WTC11 (cell line): ENCODE results near the gene TPK1.

ENCODE experiments used
- NR3C1 ChIP-seq: sonication (generic); formaldehyde crosslinking; conservative IDR thresholded peaks from 2 replicates; pipeline ENCODE4 v1.8.1; 2023; ENCODE audit warnings: low read depth, mild to moderate bottlenecking, missing genetic modification reagents
- ZBTB21 ChIP-seq: sonication (generic); formaldehyde crosslinking; IDR thresholded peaks from 2 replicates; pipeline ENCODE4 v1.8.1; 2023; ENCODE audit warnings: mild to moderate bottlenecking, missing genetic modification reagents, borderline replicate concordance
- TF ChIP-seq, protein P1 (sequence below): fragments of 200-600 bp; IDR thresholded peaks from 2 replicates; pipeline ENCODE4 v1.8.0; 2022; ENCODE audit warnings: antibody characterized with exemption

DNA sequence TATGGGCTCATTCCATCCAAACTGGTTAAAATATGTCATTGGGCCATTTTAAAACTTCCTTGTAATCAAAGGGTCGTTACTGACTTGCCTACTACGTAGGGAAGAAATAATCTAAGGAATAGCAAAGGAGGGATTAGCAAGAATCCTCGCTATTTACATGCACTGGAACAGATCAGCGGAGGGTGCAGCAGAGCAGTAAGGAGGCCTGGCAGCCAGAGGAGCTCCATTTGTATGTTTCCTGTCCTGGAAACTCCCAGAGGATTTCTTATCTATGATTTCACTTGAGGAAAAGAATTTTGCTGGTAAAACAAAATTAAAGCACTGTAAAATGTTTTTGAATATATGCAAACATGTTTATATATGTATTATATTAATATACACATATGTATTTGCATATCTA is 107.3 kb downstream of the TPK1 start:
- TF ChIP-seq, protein P1, sequence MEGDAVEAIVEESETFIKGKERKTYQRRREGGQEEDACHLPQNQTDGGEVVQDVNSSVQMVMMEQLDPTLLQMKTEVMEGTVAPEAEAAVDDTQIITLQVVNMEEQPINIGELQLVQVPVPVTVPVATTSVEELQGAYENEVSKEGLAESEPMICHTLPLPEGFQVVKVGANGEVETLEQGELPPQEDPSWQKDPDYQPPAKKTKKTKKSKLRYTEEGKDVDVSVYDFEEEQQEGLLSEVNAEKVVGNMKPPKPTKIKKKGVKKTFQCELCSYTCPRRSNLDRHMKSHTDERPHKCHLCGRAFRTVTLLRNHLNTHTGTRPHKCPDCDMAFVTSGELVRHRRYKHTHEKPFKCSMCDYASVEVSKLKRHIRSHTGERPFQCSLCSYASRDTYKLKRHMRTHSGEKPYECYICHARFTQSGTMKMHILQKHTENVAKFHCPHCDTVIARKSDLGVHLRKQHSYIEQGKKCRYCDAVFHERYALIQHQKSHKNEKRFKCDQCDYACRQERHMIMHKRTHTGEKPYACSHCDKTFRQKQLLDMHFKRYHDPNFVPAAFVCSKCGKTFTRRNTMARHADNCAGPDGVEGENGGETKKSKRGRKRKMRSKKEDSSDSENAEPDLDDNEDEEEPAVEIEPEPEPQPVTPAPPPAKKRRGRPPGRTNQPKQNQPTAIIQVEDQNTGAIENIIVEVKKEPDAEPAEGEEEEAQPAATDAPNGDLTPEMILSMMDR: no peak
- TF ChIP-seq NR3C1 (CRISPR knock-in tag) (no peak), ZBTB21 (no peak)
